ENCODE data around the gene FAR2.
"Not testable (repeated sequence)": the region's sequence is repeated elsewhere in the genome, so short reads cannot be mapped to it uniquely, and the experiment has no call there.

FAR2 gene

GRCh38 chr12:29286081-29286790 lies 137.2 kb downstream of the FAR2 start:
- Histone ChIP-seq H3K4me3 (ENCODE audit: low read length) (no peak overlapping the region), H3K9me3 (ENCODE audit: insufficient read depth, low read length) (no peaks in the 10 kb centered on the region), H3K27ac (ENCODE audit: low read length) (no peak overlapping the region), H3K9ac (ENCODE audit: low read length) (no peak overlapping the region), H3K79me2 (ENCODE audit: low read length) (no peaks in the 10 kb centered on the region), H3K27me3 (ENCODE audit: low read depth, low read length) (no peaks in the 10 kb centered on the region), H3K36me3 (replicated peaks; ENCODE audit: low read depth, low read length) (no peaks in the 10 kb centered on the region), H2AFZ (ENCODE audit: low read depth, low read length) (no peak overlapping the region), H4K20me1 (ENCODE audit: insufficient read depth, low read length) (no peaks in the 10 kb centered on the region), H3K4me2 (ENCODE audit: low read length) (no peak overlapping the region), H3K4me1 (ENCODE audit: low read length) (no peaks in the 10 kb centered on the region)
- TF ChIP-seq EZH2phosphoT487 (IDR thresholded peaks at IDR 0.05; ENCODE audit: low read depth), result no peak
- no peak for TF ChIP-seq CTCF (IDR thresholded peaks at IDR 0.05; ENCODE audit: low read depth, low read length)

GRCh38 chr12:29287622-29288021 lies 138.5 kb downstream of the FAR2 start:
- H3K4me1 ChIP-seq (ENCODE audit: low read length), result no peaks in the 10 kb centered on the region
- TF ChIP-seq EZH2phosphoT487 (IDR thresholded peaks at IDR 0.05; ENCODE audit: low read depth) (no peak), CTCF (IDR thresholded peaks at IDR 0.05; ENCODE audit: low read depth, low read length) (no peak)
- no peaks in the 10 kb centered on the region for H3K9me3 ChIP-seq (ENCODE audit: insufficient read depth, low read length)
- no peak overlapping the region for H3K4me2 ChIP-seq (ENCODE audit: low read length)
- no peak overlapping the region for H3K27ac ChIP-seq (ENCODE audit: low read length)
- H3K27me3 ChIP-seq (ENCODE audit: low read depth, low read length), result no peaks in the 10 kb centered on the region
- no peak overlapping the region for H2AFZ ChIP-seq (ENCODE audit: low read depth, low read length)
- no peaks in the 10 kb centered on the region for H4K20me1 ChIP-seq (ENCODE audit: insufficient read depth, low read length)
- no peak overlapping the region for H3K9ac ChIP-seq (ENCODE audit: low read length)
- H3K36me3 ChIP-seq (replicated peaks; ENCODE audit: low read depth, low read length), result no peaks in the 10 kb centered on the region
- no peak overlapping the region for H3K4me3 ChIP-seq (ENCODE audit: low read length)
- H3K79me2 ChIP-seq (ENCODE audit: low read length), result no peaks in the 10 kb centered on the region

GRCh38 chr12:29288031-29288430 lies 139.0 kb downstream of the FAR2 start:
- Histone ChIP-seq H3K79me2 (ENCODE audit: low read length) (no peaks in the 10 kb centered on the region), H3K9me3 (ENCODE audit: insufficient read depth, low read length) (no peaks in the 10 kb centered on the region), H3K9ac (ENCODE audit: low read length) (no peak overlapping the region), H3K36me3 (replicated peaks; ENCODE audit: low read depth, low read length) (no peaks in the 10 kb centered on the region), H2AFZ (ENCODE audit: low read depth, low read length) (no peak overlapping the region), H4K20me1 (ENCODE audit: insufficient read depth, low read length) (no peaks in the 10 kb centered on the region), H3K27me3 (ENCODE audit: low read depth, low read length) (no peaks in the 10 kb centered on the region), H3K27ac (ENCODE audit: low read length) (no peak overlapping the region), H3K4me2 (ENCODE audit: low read length) (no peak overlapping the region), H3K4me3 (ENCODE audit: low read length) (no peak overlapping the region), H3K4me1 (ENCODE audit: low read length) (no peaks in the 10 kb centered on the region)
- no peak for TF ChIP-seq CTCF (IDR thresholded peaks at IDR 0.05; ENCODE audit: low read depth, low read length)
- no peak for TF ChIP-seq EZH2phosphoT487 (IDR thresholded peaks at IDR 0.05; ENCODE audit: low read depth)

- H3K9me3 ChIP-seq (ENCODE audit: insufficient read depth, low read length); H3K9ac ChIP-seq (ENCODE audit: low read length); H3K4me2 ChIP-seq (ENCODE audit: low read length); H4K20me1 ChIP-seq (ENCODE audit: insufficient read depth, low read length); H3K27ac ChIP-seq (ENCODE audit: low read length); H3K4me3 ChIP-seq (ENCODE audit: low read length); H3K4me1 ChIP-seq (ENCODE audit: low read length); H3K79me2 ChIP-seq (ENCODE audit: low read length); H3K27me3 ChIP-seq (ENCODE audit: low read depth, low read length); H3K36me3 ChIP-seq (replicated peaks; ENCODE audit: low read depth, low read length); H2AFZ ChIP-seq (ENCODE audit: low read depth, low read length): not testable (repeated sequence)
Observed at GRCh38 chr12:29290475-29290874, 141.4 kb downstream of the FAR2 start.

Data from OCI-LY3 (cell line).